ENCODE measurements around the gene EP300. TPM values are rescaled to one million over a fixed set of nuclear protein-coding genes. Genes with fewer than 3 reads are reported as not detected.
A peak's percentile ranks its signal among the peaks of the same experiment; 100 is the strongest.

EP300 gene
- total RNA-seq, 1 donor from 2014 or later, result 24.0 TPM

DNA sequence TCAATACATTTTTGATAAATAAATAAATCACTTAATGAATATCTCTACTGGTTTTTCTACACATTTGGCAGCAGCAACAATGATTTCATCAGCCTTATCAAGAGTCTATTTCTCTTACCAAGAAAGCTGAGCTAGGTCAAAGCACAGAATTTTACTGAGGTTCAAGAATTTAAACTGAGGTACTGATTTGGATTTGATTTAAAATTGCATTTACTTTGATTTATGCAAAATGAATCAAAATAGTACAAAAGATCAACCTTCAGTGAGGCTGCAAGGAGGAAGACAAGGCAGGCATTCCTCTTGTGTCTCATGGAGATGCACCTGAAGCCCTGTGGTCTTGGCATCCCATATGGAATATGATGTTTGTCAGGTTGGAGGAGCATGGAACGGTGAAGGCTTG lies 15.5 kb upstream of the EP300 start:
- Histone ChIP-seq H3K36me3 (ENCODE audit: control insufficient read depth, insufficient read depth, low read length) (no peaks in the 10 kb centered on the region), H3K4me3 (ENCODE audit: low read depth, low read length) (no peak overlapping the region), H3K27me3 (ENCODE audit: control insufficient read depth, insufficient read depth, low read length) (no peaks in the 10 kb centered on the region)
- TF ChIP-seq, protein P1, sequence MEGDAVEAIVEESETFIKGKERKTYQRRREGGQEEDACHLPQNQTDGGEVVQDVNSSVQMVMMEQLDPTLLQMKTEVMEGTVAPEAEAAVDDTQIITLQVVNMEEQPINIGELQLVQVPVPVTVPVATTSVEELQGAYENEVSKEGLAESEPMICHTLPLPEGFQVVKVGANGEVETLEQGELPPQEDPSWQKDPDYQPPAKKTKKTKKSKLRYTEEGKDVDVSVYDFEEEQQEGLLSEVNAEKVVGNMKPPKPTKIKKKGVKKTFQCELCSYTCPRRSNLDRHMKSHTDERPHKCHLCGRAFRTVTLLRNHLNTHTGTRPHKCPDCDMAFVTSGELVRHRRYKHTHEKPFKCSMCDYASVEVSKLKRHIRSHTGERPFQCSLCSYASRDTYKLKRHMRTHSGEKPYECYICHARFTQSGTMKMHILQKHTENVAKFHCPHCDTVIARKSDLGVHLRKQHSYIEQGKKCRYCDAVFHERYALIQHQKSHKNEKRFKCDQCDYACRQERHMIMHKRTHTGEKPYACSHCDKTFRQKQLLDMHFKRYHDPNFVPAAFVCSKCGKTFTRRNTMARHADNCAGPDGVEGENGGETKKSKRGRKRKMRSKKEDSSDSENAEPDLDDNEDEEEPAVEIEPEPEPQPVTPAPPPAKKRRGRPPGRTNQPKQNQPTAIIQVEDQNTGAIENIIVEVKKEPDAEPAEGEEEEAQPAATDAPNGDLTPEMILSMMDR (IDR thresholded peaks at IDR 0.05; ENCODE audit: insufficient read depth, low read length, severe bottlenecking), result no peak
- DNase-seq (ENCODE audit: low read depth) (no peak), FAIRE-seq (no peak)

DNA sequence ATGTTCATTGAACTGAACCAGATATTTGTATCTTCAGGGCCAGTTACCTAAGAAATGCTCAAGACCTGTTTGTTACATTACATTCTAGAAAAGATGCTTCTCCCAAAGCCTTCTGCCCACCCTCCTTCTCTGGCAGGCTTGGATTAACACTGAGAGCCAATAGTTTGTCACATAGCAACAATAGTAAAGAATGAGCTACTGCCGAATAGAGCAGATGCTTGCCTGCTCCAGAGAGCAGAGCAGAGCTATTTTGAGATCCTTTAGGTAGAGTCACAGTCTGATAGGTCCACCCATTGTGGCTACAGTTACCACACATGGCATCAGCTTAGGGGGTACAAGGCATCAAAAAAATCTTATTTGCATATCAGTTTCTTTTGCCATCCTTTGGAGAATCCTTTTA lies 13.5 kb upstream of the EP300 start:
- no peak overlapping the region for H3K4me3 ChIP-seq (ENCODE audit: low read depth, low read length)
- H3K36me3 ChIP-seq (ENCODE audit: control insufficient read depth, insufficient read depth, low read length), result no peaks in the 10 kb centered on the region
- DNase-seq (ENCODE audit: low read depth) (no peak), FAIRE-seq (no peak)
- TF ChIP-seq, protein P1 (IDR thresholded peaks at IDR 0.05; ENCODE audit: insufficient read depth, low read length, severe bottlenecking), result no peak
- H3K27me3 ChIP-seq (ENCODE audit: control insufficient read depth, insufficient read depth, low read length), result no peaks in the 10 kb centered on the region

DNA sequence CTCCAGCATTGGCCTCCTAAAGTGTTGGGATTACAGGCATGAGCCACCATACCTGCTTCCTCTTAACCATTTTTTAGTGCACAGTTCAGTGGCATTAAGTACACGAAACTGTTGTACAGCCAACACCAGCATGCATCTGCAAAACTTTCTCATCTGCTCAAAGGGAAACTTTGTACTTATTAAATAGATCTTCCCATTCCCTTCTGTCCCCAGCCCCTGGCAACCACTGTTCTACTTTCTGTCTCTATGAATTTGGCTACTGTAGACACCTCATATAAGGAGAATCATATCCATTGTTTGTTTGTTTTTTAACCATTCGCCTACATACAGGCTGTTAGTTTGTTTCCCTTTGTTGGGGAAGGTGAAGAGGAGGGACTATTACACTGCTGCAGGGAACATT lies 6.5 kb upstream of the EP300 start:
- H3K4me3 ChIP-seq (ENCODE audit: low read depth, low read length), result no peak overlapping the region
- H3K36me3 ChIP-seq (ENCODE audit: control insufficient read depth, insufficient read depth, low read length), result no peaks in the 10 kb centered on the region
- DNase-seq (ENCODE audit: low read depth) (no peak), FAIRE-seq (peak; percentile 58)
- no peaks in the 10 kb centered on the region for H3K27me3 ChIP-seq (ENCODE audit: control insufficient read depth, insufficient read depth, low read length)
- TF ChIP-seq, protein P1 (IDR thresholded peaks at IDR 0.05; ENCODE audit: insufficient read depth, low read length, severe bottlenecking), result no peak

DNA sequence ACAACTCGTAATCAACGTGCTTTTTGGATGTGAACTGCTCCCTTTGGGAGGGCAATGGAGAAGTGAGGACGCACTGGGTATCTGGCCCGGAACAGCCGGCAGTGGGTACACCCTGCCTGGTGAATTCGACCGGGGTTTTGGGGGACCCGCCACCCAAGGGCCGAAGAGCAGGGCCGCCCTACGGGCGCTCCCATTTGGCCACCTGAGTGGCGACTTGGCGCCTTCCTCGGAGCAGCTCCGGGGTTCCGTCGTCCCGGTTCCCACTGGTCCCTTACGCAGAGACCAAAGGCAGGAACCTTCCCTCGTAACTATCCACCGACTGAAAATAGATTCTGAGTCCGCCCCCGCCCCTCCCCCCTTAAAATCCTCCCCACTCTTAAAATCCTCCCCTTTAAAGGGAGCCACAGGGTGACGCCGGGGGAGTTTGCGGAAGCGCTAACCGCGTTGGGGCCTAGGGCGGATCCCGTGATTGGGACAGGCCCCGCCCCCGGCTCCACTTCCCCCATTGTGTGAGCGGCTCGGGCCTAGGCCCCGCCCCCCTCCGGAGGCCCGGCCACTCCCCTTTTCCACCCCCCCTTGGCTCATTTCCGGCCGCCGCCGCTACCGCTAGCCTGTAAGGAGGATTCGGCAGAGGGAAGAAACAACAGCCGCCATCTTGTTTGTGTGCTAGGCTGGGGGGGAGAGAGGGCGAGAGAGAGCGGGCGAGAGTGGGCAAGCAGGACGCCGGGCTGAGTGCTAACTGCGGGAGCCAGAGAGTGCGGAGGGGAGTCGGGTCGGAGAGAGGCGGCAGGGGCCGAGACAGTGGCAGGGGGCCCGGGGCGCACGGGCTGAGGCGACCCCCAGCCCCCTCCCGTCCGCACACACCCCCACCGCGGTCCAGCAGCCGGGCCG lies 1.0 kb upstream of the EP300 start:
- FAIRE-seq, result no peak

DNA sequence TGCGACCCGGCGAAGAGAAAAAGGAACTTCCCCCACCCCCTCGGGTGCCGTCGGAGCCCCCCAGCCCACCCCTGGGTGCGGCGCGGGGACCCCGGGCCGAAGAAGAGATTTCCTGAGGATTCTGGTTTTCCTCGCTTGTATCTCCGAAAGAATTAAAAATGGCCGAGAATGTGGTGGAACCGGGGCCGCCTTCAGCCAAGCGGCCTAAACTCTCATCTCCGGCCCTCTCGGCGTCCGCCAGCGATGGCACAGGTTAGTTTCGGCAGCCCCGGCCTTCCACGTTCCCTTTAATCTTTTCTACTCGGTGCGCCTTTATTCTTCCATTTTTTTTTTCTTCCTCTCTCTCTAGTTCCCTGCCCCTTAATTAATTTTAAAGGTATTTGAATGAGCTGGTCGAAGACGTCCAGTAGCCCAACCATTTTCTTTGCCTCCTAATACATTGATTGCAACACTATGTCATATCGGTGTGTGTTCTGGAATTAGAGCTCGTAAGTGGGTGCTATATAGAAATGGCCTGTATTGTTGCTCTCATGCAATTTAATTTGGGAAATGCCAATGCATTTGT lies 537 bp downstream of the EP300 start:
- DNase-seq (ENCODE audit: low read depth) (peak; percentile 41), FAIRE-seq (no peak)
- Histone ChIP-seq H3K4me3 (ENCODE audit: low read depth, low read length) (peak overlapping the region; percentile 99), H3K27me3 (ENCODE audit: control insufficient read depth, insufficient read depth, low read length) (no peaks in the 10 kb centered on the region), H3K36me3 (ENCODE audit: control insufficient read depth, insufficient read depth, low read length) (no peaks in the 10 kb centered on the region)
- TF ChIP-seq, protein P1 (IDR thresholded peaks at IDR 0.05; ENCODE audit: insufficient read depth, low read length, severe bottlenecking), result no peak

More for the DNA sequence above, 1.0 kb upstream of the EP300 start:
- TF ChIP-seq, protein P1 (IDR thresholded peaks at IDR 0.05; ENCODE audit: insufficient read depth, low read length, severe bottlenecking), result no peak
- Histone ChIP-seq H3K27me3 (ENCODE audit: control insufficient read depth, insufficient read depth, low read length) (no peaks in the 10 kb centered on the region), H3K4me3 (ENCODE audit: low read depth, low read length) (peak overlapping the region; percentile 99), H3K36me3 (ENCODE audit: control insufficient read depth, insufficient read depth, low read length) (no peaks in the 10 kb centered on the region)
- DNase-seq (ENCODE audit: low read depth), result peak; percentile 93
